ENCODE data around the gene MIA3. TPM values are rescaled to one million over a fixed set of nuclear protein-coding genes. Genes with fewer than 3 reads are reported as not detected.

The MIA3 gene
- total RNA-seq, 1 experiment from 2014 or later = 56.3 TPM

DNA sequence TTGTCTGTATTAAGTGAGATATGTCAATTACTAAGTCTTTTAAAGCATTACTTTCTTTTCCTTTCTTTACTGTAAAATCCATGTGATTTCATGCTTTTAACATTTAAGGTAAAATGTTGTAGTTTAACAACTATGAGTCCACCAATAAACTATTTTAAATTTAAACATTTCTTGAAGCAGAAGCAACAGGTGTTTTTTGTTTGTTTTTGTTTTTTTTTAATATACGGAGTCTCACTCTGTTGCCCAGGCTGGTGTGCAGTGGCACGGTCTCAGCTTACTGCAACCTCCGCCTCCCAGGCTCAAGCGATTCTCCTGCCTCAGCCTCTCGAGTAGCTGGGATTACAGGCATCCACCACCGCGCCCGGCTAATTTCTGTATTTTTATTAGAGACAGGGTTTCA lies 78.8 kb downstream of the MIA3 start:
- ChIA-PET POLR2A (ENCODE audit: low non-redundant PET) (no interaction called here), CTCF (no interaction called here)
- BruUV-seq (replicated peaks) = no TSS peak
- no peak overlapping the region for H3K27ac ChIP-seq (ENCODE audit: low read depth, low read length, poor library complexity, severe bottlenecking)
- H3K9me3 ChIP-seq (ENCODE audit: low read depth, low read length, poor library complexity, severe bottlenecking) = no peaks in the 10 kb centered on the region
- H3K27me3 ChIP-seq (replicated peaks; ENCODE audit: insufficient read depth, low read depth, low read length, poor library complexity) = no peaks in the 10 kb centered on the region
- intact Hi-C loops (cut with micrococcal nuclease; ENCODE audit: unreplicated experiment) = no loop called here
- TF ChIP-seq EZH2 (IDR thresholded peaks at IDR 0.05; ENCODE audit: borderline replicate concordance, low read depth, low read length, poor library complexity, severe bottlenecking) = no peak
- TF ChIP-seq, protein P1, sequence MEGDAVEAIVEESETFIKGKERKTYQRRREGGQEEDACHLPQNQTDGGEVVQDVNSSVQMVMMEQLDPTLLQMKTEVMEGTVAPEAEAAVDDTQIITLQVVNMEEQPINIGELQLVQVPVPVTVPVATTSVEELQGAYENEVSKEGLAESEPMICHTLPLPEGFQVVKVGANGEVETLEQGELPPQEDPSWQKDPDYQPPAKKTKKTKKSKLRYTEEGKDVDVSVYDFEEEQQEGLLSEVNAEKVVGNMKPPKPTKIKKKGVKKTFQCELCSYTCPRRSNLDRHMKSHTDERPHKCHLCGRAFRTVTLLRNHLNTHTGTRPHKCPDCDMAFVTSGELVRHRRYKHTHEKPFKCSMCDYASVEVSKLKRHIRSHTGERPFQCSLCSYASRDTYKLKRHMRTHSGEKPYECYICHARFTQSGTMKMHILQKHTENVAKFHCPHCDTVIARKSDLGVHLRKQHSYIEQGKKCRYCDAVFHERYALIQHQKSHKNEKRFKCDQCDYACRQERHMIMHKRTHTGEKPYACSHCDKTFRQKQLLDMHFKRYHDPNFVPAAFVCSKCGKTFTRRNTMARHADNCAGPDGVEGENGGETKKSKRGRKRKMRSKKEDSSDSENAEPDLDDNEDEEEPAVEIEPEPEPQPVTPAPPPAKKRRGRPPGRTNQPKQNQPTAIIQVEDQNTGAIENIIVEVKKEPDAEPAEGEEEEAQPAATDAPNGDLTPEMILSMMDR (conservative IDR thresholded peaks at IDR 0.05; ENCODE audit: low read depth, low read length) = no peak
- no peaks in the 10 kb centered on the region for H3K4me1 ChIP-seq (ENCODE audit: insufficient read depth, low read length, poor library complexity, severe bottlenecking)
- peaks cover 11% of the 10 kb centered on the region for H3K36me3 ChIP-seq (ENCODE audit: insufficient read depth, low read length, poor library complexity, severe bottlenecking)
- H3K4me3 ChIP-seq (ENCODE audit: low read depth, low read length, poor library complexity, severe bottlenecking) = no peak overlapping the region
- DNase-seq (ENCODE audit: low spot score) = no peak

DNA sequence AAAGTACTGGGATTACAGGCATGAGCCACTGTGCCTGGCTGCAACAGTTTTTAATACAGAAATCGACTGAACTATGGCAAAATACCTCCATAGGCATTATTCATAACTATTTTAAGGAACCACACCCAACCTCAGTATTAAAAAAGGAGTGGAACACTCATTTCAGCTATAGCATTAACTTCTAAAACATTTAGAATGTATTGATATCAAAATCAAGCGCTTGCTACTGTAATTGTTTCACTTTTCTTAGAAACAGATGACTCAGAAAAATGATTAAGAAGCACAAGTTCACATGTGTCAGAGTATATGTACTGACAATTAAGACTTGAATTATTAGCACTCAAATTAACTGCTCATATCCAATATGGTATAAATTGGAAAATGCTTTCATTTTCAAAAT lies 79.3 kb downstream of the MIA3 start:
- ChIA-PET CTCF (no interaction called here), POLR2A (ENCODE audit: low non-redundant PET) (no interaction called here)
- Histone ChIP-seq H3K27ac (ENCODE audit: low read depth, low read length, poor library complexity, severe bottlenecking) (no peak overlapping the region), H3K36me3 (ENCODE audit: insufficient read depth, low read length, poor library complexity, severe bottlenecking) (peaks cover 9% of the 10 kb centered on the region), H3K4me1 (ENCODE audit: insufficient read depth, low read length, poor library complexity, severe bottlenecking) (no peaks in the 10 kb centered on the region), H3K9me3 (ENCODE audit: low read depth, low read length, poor library complexity, severe bottlenecking) (no peaks in the 10 kb centered on the region), H3K4me3 (ENCODE audit: low read depth, low read length, poor library complexity, severe bottlenecking) (no peak overlapping the region), H3K27me3 (replicated peaks; ENCODE audit: insufficient read depth, low read depth, low read length, poor library complexity) (no peaks in the 10 kb centered on the region)
- TF ChIP-seq EZH2 (IDR thresholded peaks at IDR 0.05; ENCODE audit: borderline replicate concordance, low read depth, low read length, poor library complexity, severe bottlenecking) = no peak
- TF ChIP-seq, protein P1 (conservative IDR thresholded peaks at IDR 0.05; ENCODE audit: low read depth, low read length) = no peak
- BruUV-seq (replicated peaks) = no TSS peak
- intact Hi-C loops (cut with micrococcal nuclease; ENCODE audit: unreplicated experiment) = no loop called here
- no peak for DNase-seq (ENCODE audit: low spot score)

DNA sequence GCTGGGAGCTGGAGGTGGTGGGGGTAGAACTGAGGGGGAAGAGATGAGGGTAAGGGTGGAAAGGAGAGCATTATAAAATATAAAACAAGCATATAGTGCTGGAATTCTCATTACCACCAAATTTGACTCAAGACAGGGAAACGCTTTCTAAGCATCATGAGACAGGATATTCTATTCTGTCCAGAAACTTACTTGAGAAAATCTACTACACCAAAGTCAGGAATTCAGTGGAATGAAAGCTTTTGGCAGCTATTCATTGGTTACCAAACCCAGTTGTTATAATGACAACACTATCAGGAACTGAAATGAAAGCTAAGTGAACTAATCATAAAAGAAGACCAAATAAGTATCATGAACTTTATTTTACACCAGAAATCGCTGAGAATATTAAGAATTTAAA lies 79.9 kb downstream of the MIA3 start:
- Histone ChIP-seq H3K9me3 (ENCODE audit: low read depth, low read length, poor library complexity, severe bottlenecking) (no peaks in the 10 kb centered on the region), H3K36me3 (ENCODE audit: insufficient read depth, low read length, poor library complexity, severe bottlenecking) (peaks cover 12% of the 10 kb centered on the region), H3K4me1 (ENCODE audit: insufficient read depth, low read length, poor library complexity, severe bottlenecking) (no peaks in the 10 kb centered on the region), H3K4me3 (ENCODE audit: low read depth, low read length, poor library complexity, severe bottlenecking) (no peak overlapping the region), H3K27ac (ENCODE audit: low read depth, low read length, poor library complexity, severe bottlenecking) (no peak overlapping the region), H3K27me3 (replicated peaks; ENCODE audit: insufficient read depth, low read depth, low read length, poor library complexity) (no peaks in the 10 kb centered on the region)
- no TSS peak for BruUV-seq (replicated peaks)
- no peak for TF ChIP-seq EZH2 (IDR thresholded peaks at IDR 0.05; ENCODE audit: borderline replicate concordance, low read depth, low read length, poor library complexity, severe bottlenecking)
- TF ChIP-seq, protein P1 (conservative IDR thresholded peaks at IDR 0.05; ENCODE audit: low read depth, low read length) = no peak
- DNase-seq (ENCODE audit: low spot score) = no peak
- intact Hi-C loops (cut with micrococcal nuclease; ENCODE audit: unreplicated experiment) = no loop called here
- CTCF ChIA-PET = no interaction called here
- POLR2A ChIA-PET (ENCODE audit: low non-redundant PET) = no interaction called here
